GM12878 (cell line): Measurements from ENCODE around the gene SRSF2. TPM values are rescaled to one million over a fixed set of nuclear protein-coding genes. Genes with fewer than 3 reads are reported as not detected.

ENCODE experiments used
- ATAC-seq: fragments of 200-7000 bp; cut with Tn5 transposase; 3 replicates; pipeline ENCODE4 v1.9.1; 2020; ENCODE audit warnings: mild to moderate bottlenecking, moderate library complexity
- BruUV-seq: library from RNA; stranded (reverse); fragments of 400-500 nt; replicated peaks from 2 replicates; lab custom pipeline; 2021; lab: Mats Ljungman, UMichigan
- CTCF ChIA-PET: fragments of 300-600 bp; sonication (Branson Sonifier 250); formaldehyde crosslinking; extraction: SDS; loops from one replicate; lab custom pipeline; 2021; ENCODE audit warnings: inconsistent platforms; lab: Yijun Ruan, JAX
- POLR2A ChIA-PET: fragments of 350-600 bp; formaldehyde crosslinking; extraction: SDS; loops from one replicate; lab custom pipeline; 2021; ENCODE audit warnings: inconsistent platforms; lab: Charles Lee
- RAD21 ChIA-PET: fragments of 300-600 bp; sonication (Branson Sonifier 250); formaldehyde crosslinking; loops from one replicate; lab custom pipeline; 2023; ENCODE audit warnings: antibody characterized with exemption; ENCODE audit not compliant: unreplicated experiment; lab: Charles Lee
- SMC1A ChIA-PET: fragments of 300-600 bp; sonication (Branson Sonifier 250); formaldehyde crosslinking; loops from one replicate; lab custom pipeline; 2023; ENCODE audit not compliant: unreplicated experiment, uncharacterized antibody; lab: Charles Lee
- DNase-seq: peaks from one replicate; pipeline ENCODE4 v3.0.0-alpha.2; 2011; ENCODE audit warnings: low read depth, low spot score
- FAIRE-seq: peaks from 3 replicates; lab custom pipeline; 2011; peaks lifted over from hg19 to GRCh38; lab: Jason Lieb, UNC
- H2AFZ ChIP-seq: 2 replicates; pipeline ENCODE4 v1.6.0; 2011; ENCODE audit warnings: low read depth, low read length, control low read depth; ENCODE audit not compliant: control insufficient read depth
- H3K27ac ChIP-seq: 2 replicates; pipeline ENCODE4 v1.5.1; 2011; ENCODE audit warnings: control low read depth; ENCODE audit not compliant: control insufficient read depth, insufficient read depth
- H3K27me3 ChIP-seq, 2 experiments: replicated peaks in 1 of 2; 2 replicates each; pipeline versions ENCODE4 v1.6.0 to v1.6.1; 2011; ENCODE audit warnings: low read length in 1 of 2; ENCODE audit not compliant: control insufficient read depth in 2 of 2, insufficient read depth in 2 of 2
- H3K36me3 ChIP-seq, 2 experiments: 2 replicates each; pipeline ENCODE4 v1.5.1; 2011; ENCODE audit warnings: low read length in 1 of 2; ENCODE audit not compliant: control insufficient read depth in 2 of 2, insufficient read depth in 2 of 2
- H3K4me1 ChIP-seq: 2 replicates; pipeline ENCODE4 v1.6.1; 2011; ENCODE audit warnings: mild to moderate bottlenecking, low read length, moderate library complexity, mixed read lengths; ENCODE audit not compliant: control insufficient read depth, insufficient read depth
- H3K4me2 ChIP-seq: 2 replicates; pipeline ENCODE4 v1.6.0; 2011; ENCODE audit warnings: control low read depth; ENCODE audit not compliant: control insufficient read depth, insufficient read depth
- H3K4me3 ChIP-seq: fragments of 200-600 bp; sonication (generic); 2 replicates; pipeline ENCODE4 v1.5.1; 2016
- H3K79me2 ChIP-seq: 2 replicates; pipeline ENCODE4 v1.6.0; 2011; ENCODE audit warnings: low read length; ENCODE audit not compliant: control insufficient read depth, insufficient read depth
- H3K9ac ChIP-seq: 2 replicates; pipeline ENCODE4 v1.8.0; 2011; ENCODE audit warnings: low read length, control low read depth, mixed read lengths; ENCODE audit not compliant: control insufficient read depth, insufficient read depth
- H3K9me3 ChIP-seq: replicated peaks from 3 replicates; pipeline ENCODE4 v1.5.1; 2011; ENCODE audit warnings: mild to moderate bottlenecking, low read length; ENCODE audit not compliant: control insufficient read depth, insufficient read depth
- H4K20me1 ChIP-seq: 2 replicates; pipeline ENCODE4 v1.6.0; 2011; ENCODE audit not compliant: control insufficient read depth, insufficient read depth
- ATF2 ChIP-seq: IDR thresholded peaks from 2 replicates; pipeline ENCODE4 v1.6.1; 2012; ENCODE audit warnings: low read length, inconsistent platforms
- ATF3 ChIP-seq: IDR thresholded peaks from 2 replicates; pipeline ENCODE4 v1.6.1; 2011; ENCODE audit warnings: low read depth, mild to moderate bottlenecking, low read length, moderate library complexity, borderline replicate concordance; ENCODE audit errors: extremely low read depth
- EED ChIP-seq: sonication (generic); IDR thresholded peaks from 2 replicates; pipeline ENCODE4 v1.6.1; 2016; ENCODE audit warnings: antibody characterized with exemption, low read depth
- ETV6 ChIP-seq, 2 experiments: fragments of 450-650 bp in 1 of 2; IDR thresholded peaks in 1 of 2; conservative IDR thresholded peaks in 1 of 2; 2 replicates each; pipeline ENCODE4 v1.6.1; 2014; ENCODE audit warnings: antibody characterized with exemption in 1 of 2, borderline replicate concordance in 1 of 2, low read depth in 1 of 2, mild to moderate bottlenecking in 1 of 2, moderate library complexity in 1 of 2
- HCFC1 ChIP-seq: fragments of 150-350 bp; IDR thresholded peaks from 2 replicates; pipeline ENCODE4 v1.6.1; 2014; ENCODE audit warnings: low read length
- KDM1A ChIP-seq: fragments of 200-600 bp; sonication (generic); IDR thresholded peaks from 2 replicates; pipeline ENCODE4 v1.6.1; 2016; ENCODE audit warnings: borderline replicate concordance
- NFXL1 ChIP-seq: fragments of 450-650 bp; IDR thresholded peaks from 2 replicates; pipeline ENCODE4 v1.6.1; 2017; ENCODE audit warnings: antibody characterized with exemption, mild to moderate bottlenecking, borderline replicate concordance
- NKRF ChIP-seq: fragments of 450-650 bp; conservative IDR thresholded peaks from 2 replicates; pipeline ENCODE4 v1.6.1; 2017; ENCODE audit warnings: mild to moderate bottlenecking, moderate library complexity
- SIN3A ChIP-seq: IDR thresholded peaks from 2 replicates; pipeline ENCODE4 v1.6.1; 2012; ENCODE audit warnings: low read depth, low read length, improper control_type of control experiment
- WGBS: methylation state at CpG from one replicate; pipeline ENCODE4 v1.1.6; 2016; ENCODE audit warnings: low lambda C conversion rate; ENCODE audit not compliant: insufficient replicate concordance, insufficient coverage; ENCODE audit errors: missing lambda C conversion rate; 5-methylcytosine and 5-hydroxymethylcytosine counted together
- in situ Hi-C: fragments of 300-500 bp; cut with MboI; formaldehyde crosslinking; loops from 9 replicates; pipeline ENCODE4 v1.14.3; 2018; ENCODE audit warnings: mixed read lengths
- intact Hi-C: fragments of 100-400 bp; cut with micrococcal nuclease; formaldehyde crosslinking; loops from one replicate; pipeline ENCODE4 v1.14.2; 2022; ENCODE audit not compliant: unreplicated experiment
- polyA plus RNA-seq, 11 experiments: library from polyadenylated mRNA; depleted of rRNA in 4 of 11; unstranded in 6 of 11; stranded (reverse) in 5 of 11; fragments of >200 nt; fragmentation: Nextera tagmentation in 4 of 11; fragmentation: Illumina TruSeq in 1 of 11; extraction: Ambion mirVana in 4 of 11; extraction: Trizol in 1 of 11; gene quantifications; 1 replicate in 1 of 11; 2 replicates in 10 of 11; pipeline versions ENCODE4 v1.2.1 to v1.2.3, GENCODE V29; 2011 to 2016; ENCODE audit warnings: inconsistent platforms in 2 of 11, missing spikeins in 2 of 11, low read depth in 1 of 11
- total RNA-seq, 4 experiments: library from RNA; depleted of rRNA in 3 of 4; stranded (reverse); fragments of >200 nt in 3 of 4; fragmentation: Illumina TruSeq in 1 of 4; extraction: Trizol in 1 of 4; gene quantifications; 2 replicates each; pipeline versions ENCODE4 v1.2.1 to v1.2.3, GENCODE V29; 2013 to 2021
- TF ChIP-seq, protein P1 (sequence below): IDR thresholded peaks from 2 replicates; pipeline ENCODE4 v1.6.1; 2011; ENCODE audit warnings: low read depth, low read length, improper control_type of control experiment, borderline replicate concordance
- TF ChIP-seq, protein P2 (sequence below): fragments of 450-650 bp; IDR thresholded peaks from 2 replicates; pipeline ENCODE4 v1.6.1; 2016; ENCODE audit warnings: mild to moderate bottlenecking, moderate library complexity, borderline replicate concordance

SRSF2 gene
- total and polyA plus RNA-seq, 10 of the 15 experiments (the other 5 are each of a cell fraction or from before 2014, with no cell fraction given) = 225 to 795 (median 410) TPM

- POLR2A ChIA-PET = interaction anchor here (0.6 to 6.4 kb wide), 3 partner anchors 9 to 66 kb away, joined by 3 to 60 read pairs (median 4); partner anchors contain the start of genes JMJD6 and METTL23
- DNase-seq (no peak), FAIRE-seq (no peak), ATAC-seq (peak; percentile 79)
- Histone ChIP-seq H3K4me3 (peak within 1 kb of the TSS; percentile 92), H3K4me2 (peak within 1 kb of the TSS; percentile 90), H2AFZ (peak within 1 kb of the TSS; percentile 80), H3K36me3 (peaks cover 7 to 20% of the 10 kb centered on the region in 2 experiments), H3K27me3 (no peaks in the 10 kb centered on the region), H3K9me3 (no peaks in the 10 kb centered on the region; the same call in 2 of the 3 replicates), H3K9ac (peak within 1 kb of the TSS; percentile 97), H3K4me1 (no peaks in the 10 kb centered on the region; the same call in 1 of the 2 replicates), H3K27ac (peak within 1 kb of the TSS; percentile 91), H4K20me1 (no peaks in the 10 kb centered on the region; the same call in 1 of the 2 replicates), H3K79me2 (peaks cover 60% of the 10 kb centered on the region)
- RAD21 ChIA-PET = interaction anchor here (0.8 to 2.1 kb wide), 5 partner anchors 10 to 473 kb away, joined by 3 to 12 read pairs (median 4); no protein-coding TSS in a partner anchor
- in situ Hi-C loops (no loop called here), intact Hi-C loops (loop anchor here (10.0 kb wide), 1 partner anchor 347 kb away; no protein-coding TSS in a partner anchor)
- BruUV-seq = no TSS peak
- CTCF ChIA-PET = interaction anchor here (1.1 to 1.3 kb wide), 4 partner anchors 10 to 23 kb away, joined by 3 to 5 read pairs (median 4); no protein-coding TSS in a partner anchor
- SMC1A ChIA-PET = interaction anchor here (0.6 to 2.8 kb wide), 3 partner anchors 9 to 17 kb away, joined by 3 to 10 read pairs (median 5); partner anchors contain the start of gene METTL23
- under 1% methylated on average over 57 of the region's 57 CpGs for WGBS
- TF ChIP-seq ATF3 (peak; percentile 84; the same call in 1 of the 2 replicates), EED (0 out of 2 replicates have a peak, but pooled peaks have one; percentile 36), KDM1A (no peak), ETV6 (conservative IDR thresholded peaks at IDR 0.05 in 1 of 2, IDR thresholded peaks at IDR 0.05 in 1 of 2; ENCODE audit: borderline replicate concordance in 1 of 2, low read depth in 1 of 2) (no peak), NFXL1 (no peak), HCFC1 (peak; percentile 91), NKRF (peak; percentile 96), ATF2 (no peak), SIN3A (peak; percentile 83; the same call in 1 of the 2 replicates)
- TF ChIP-seq, protein P1, sequence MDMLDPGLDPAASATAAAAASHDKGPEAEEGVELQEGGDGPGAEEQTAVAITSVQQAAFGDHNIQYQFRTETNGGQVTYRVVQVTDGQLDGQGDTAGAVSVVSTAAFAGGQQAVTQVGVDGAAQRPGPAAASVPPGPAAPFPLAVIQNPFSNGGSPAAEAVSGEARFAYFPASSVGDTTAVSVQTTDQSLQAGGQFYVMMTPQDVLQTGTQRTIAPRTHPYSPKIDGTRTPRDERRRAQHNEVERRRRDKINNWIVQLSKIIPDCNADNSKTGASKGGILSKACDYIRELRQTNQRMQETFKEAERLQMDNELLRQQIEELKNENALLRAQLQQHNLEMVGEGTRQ = peak; percentile 76
- TF ChIP-seq, protein P2, sequence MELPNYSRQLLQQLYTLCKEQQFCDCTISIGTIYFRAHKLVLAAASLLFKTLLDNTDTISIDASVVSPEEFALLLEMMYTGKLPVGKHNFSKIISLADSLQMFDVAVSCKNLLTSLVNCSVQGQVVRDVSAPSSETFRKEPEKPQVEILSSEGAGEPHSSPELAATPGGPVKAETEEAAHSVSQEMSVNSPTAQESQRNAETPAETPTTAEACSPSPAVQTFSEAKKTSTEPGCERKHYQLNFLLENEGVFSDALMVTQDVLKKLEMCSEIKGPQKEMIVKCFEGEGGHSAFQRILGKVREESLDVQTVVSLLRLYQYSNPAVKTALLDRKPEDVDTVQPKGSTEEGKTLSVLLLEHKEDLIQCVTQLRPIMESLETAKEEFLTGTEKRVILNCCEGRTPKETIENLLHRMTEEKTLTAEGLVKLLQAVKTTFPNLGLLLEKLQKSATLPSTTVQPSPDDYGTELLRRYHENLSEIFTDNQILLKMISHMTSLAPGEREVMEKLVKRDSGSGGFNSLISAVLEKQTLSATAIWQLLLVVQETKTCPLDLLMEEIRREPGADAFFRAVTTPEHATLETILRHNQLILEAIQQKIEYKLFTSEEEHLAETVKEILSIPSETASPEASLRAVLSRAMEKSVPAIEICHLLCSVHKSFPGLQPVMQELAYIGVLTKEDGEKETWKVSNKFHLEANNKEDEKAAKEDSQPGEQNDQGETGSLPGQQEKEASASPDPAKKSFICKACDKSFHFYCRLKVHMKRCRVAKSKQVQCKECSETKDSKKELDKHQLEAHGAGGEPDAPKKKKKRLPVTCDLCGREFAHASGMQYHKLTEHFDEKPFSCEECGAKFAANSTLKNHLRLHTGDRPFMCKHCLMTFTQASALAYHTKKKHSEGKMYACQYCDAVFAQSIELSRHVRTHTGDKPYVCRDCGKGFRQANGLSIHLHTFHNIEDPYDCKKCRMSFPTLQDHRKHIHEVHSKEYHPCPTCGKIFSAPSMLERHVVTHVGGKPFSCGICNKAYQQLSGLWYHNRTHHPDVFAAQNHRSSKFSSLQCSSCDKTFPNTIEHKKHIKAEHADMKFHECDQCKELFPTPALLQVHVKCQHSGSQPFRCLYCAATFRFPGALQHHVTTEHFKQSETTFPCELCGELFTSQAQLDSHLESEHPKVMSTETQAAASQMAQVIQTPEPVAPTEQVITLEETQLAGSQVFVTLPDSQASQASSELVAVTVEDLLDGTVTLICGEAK = no peak
These were observed 741 bp upstream of the SRSF2 start, which contains the start of gene MFSD11 for GRCh38 chr17:76737676-76738467. MFSD11 (plus strand) TSS chr17:76738119; CDS start chr17:76738353, 234 bp downstream.
